ENCODE results near the gene RUNDC3A. TPM values are rescaled to one million over a fixed set of nuclear protein-coding genes. Genes with fewer than 3 reads are reported as not detected.

Gene RUNDC3A
- total RNA-seq, 1 donor from 2014 or later, result 0.58 TPM

DNA sequence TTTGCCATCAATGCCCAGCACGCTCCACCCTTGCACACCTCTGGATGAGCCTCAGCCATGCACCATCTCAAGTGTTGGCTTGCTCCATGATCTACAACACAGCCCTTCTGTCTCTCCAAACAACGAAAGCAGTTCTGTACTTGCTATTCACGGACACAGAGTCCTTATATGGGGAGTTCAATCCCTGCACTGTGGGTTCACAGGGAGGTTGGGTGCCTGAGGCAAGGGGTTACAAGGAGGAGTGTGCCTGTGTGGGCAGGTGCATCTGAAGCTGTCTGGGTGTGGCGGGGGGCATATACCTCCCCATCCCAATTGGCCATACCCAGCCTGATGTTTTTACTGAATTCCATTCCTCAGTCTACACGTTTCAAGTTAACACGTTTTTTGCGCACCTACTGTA, 5.6 kb downstream of the RUNDC3A start:
- Histone ChIP-seq H2AFZ (replicated peaks) (no peak overlapping the region), H3K4me1 (peaks cover 9% of the 10 kb centered on the region), H3F3A (ENCODE audit: low read depth) (peaks cover 17% of the 10 kb centered on the region), H3K4me2 (no peak overlapping the region), H4K20me1 (ENCODE audit: low read depth) (peaks cover 25% of the 10 kb centered on the region), H3K79me2 (ENCODE audit: low read depth) (no peaks in the 10 kb centered on the region), H3K9ac (no peak overlapping the region), H3K36me3 (no peaks in the 10 kb centered on the region), H3K4me3 (no peak overlapping the region), H3K9me3 (ENCODE audit: low read depth) (no peaks in the 10 kb centered on the region), H3K27me3 (peaks cover 77% of the 10 kb centered on the region), H3K27ac (no peak overlapping the region)
- no peak for DNase-seq (ENCODE audit: low spot score)
- TF ChIP-seq EZH2 (IDR thresholded peaks at IDR 0.05), result no peak
- TF ChIP-seq, protein P1, sequence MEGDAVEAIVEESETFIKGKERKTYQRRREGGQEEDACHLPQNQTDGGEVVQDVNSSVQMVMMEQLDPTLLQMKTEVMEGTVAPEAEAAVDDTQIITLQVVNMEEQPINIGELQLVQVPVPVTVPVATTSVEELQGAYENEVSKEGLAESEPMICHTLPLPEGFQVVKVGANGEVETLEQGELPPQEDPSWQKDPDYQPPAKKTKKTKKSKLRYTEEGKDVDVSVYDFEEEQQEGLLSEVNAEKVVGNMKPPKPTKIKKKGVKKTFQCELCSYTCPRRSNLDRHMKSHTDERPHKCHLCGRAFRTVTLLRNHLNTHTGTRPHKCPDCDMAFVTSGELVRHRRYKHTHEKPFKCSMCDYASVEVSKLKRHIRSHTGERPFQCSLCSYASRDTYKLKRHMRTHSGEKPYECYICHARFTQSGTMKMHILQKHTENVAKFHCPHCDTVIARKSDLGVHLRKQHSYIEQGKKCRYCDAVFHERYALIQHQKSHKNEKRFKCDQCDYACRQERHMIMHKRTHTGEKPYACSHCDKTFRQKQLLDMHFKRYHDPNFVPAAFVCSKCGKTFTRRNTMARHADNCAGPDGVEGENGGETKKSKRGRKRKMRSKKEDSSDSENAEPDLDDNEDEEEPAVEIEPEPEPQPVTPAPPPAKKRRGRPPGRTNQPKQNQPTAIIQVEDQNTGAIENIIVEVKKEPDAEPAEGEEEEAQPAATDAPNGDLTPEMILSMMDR (IDR thresholded peaks at IDR 0.05), result no peak
- no peak for TF ChIP-seq EZH2phosphoT487 (IDR thresholded peaks at IDR 0.05)
- peaks cover 15% of the 10 kb centered on the region for H3K4me1 Mint-ChIP-seq
- no peak overlapping the region for H3K27ac Mint-ChIP-seq
- H3K36me3 Mint-ChIP-seq, result no peaks in the 10 kb centered on the region
- H3K4me3 Mint-ChIP-seq, result peak overlapping the region; percentile 54
- no peaks in the 10 kb centered on the region for H3K9me3 Mint-ChIP-seq
- peaks cover 48% of the 10 kb centered on the region for H3K27me3 Mint-ChIP-seq (ENCODE audit: insufficient read depth, low read depth)

DNA sequence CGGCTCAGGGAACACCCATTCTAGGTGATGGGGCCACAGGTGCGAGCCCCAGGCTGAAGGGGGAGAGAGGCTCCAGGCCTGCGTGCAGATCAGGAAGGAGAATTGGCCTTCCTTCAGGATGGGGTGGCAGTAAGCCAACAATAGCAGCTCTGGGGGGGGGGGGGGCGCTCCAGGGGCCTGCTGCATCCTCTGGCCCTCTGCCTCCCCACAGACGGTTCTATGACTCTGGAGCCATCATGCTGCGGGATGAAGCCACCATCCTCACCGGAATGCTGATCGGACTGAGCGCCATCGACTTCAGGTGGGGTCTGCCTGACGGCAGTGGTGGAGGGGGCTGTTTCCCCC, 6.1 kb downstream of the RUNDC3A start:
- peak overlapping the region; percentile 54 for H3K4me3 Mint-ChIP-seq
- TF ChIP-seq EZH2phosphoT487 (IDR thresholded peaks at IDR 0.05), result no peak
- TF ChIP-seq, protein P1 (IDR thresholded peaks at IDR 0.05), result no peak
- no peak for TF ChIP-seq EZH2 (IDR thresholded peaks at IDR 0.05)
- H3K79me2 ChIP-seq (ENCODE audit: low read depth), result no peaks in the 10 kb centered on the region
- H3F3A ChIP-seq (ENCODE audit: low read depth), result peaks cover 17% of the 10 kb centered on the region
- H3K4me1 ChIP-seq, result peaks cover 8% of the 10 kb centered on the region
- peak overlapping the region; percentile 86 for H3K4me2 ChIP-seq
- H3K27ac ChIP-seq, result no peak overlapping the region
- H2AFZ ChIP-seq (replicated peaks), result no peak overlapping the region
- peaks cover 74% of the 10 kb centered on the region for H3K27me3 ChIP-seq
- DNase-seq (ENCODE audit: low spot score), result no peak
- no peak overlapping the region for H3K27ac Mint-ChIP-seq
- peaks cover 20% of the 10 kb centered on the region for H4K20me1 ChIP-seq (ENCODE audit: low read depth)
- no peaks in the 10 kb centered on the region for H3K36me3 ChIP-seq
- no peak overlapping the region for H3K9ac ChIP-seq
- peaks cover 15% of the 10 kb centered on the region for H3K4me1 Mint-ChIP-seq
- H3K27me3 Mint-ChIP-seq (ENCODE audit: insufficient read depth, low read depth), result peaks cover 46% of the 10 kb centered on the region
- peak overlapping the region; percentile 53 for H3K4me3 ChIP-seq
- peaks cover 3% of the 10 kb centered on the region for H3K36me3 Mint-ChIP-seq
- H3K9me3 ChIP-seq (ENCODE audit: low read depth), result no peaks in the 10 kb centered on the region
- no peaks in the 10 kb centered on the region for H3K9me3 Mint-ChIP-seq

DNA sequence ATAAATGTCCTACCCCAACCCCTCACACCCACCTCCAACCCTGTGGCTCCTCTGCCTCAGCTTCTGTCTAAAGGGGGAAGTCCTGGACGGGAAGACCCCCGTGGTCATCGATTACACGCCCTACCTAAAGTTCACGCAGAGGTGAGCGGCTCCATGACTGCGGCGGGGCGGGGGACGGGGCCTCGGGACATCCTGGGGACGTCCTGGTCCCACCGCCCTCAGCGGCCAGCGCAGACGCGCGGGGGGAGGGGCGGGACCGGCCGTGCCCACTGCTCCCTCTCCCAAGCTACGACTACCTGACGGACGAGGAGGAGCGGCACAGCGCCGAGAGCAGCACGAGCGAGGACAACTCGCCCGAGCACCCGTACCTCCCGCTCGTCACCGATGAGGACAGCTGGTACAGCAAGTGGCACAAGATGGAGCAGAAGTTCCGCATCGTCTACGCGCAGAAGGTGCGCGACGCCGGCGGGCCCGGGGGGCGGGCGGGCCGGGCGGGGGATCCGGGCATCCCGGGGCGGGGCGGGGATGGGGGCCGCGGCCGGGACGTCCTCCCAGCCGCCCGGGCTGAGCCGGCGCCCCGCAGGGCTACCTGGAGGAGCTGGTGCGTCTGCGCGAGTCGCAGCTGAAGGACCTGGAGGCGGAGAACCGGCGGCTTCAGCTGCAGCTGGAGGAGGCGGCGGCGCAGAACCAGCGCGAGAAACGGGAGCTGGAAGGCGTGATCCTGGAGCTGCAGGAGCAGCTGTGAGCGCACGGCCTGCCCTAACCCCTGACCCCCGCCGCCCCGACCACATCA, 6.7 kb downstream of the RUNDC3A start:
- H3K36me3 ChIP-seq, result no peaks in the 10 kb centered on the region
- H2AFZ ChIP-seq (replicated peaks), result peak overlapping the region; percentile 31
- H3K27ac ChIP-seq, result no peak overlapping the region
- peak overlapping the region; percentile 75 for H3K4me3 Mint-ChIP-seq
- no peaks in the 10 kb centered on the region for H3K79me2 ChIP-seq (ENCODE audit: low read depth)
- peaks cover 15% of the 10 kb centered on the region for H4K20me1 ChIP-seq (ENCODE audit: low read depth)
- H3K9ac ChIP-seq, result no peak overlapping the region
- TF ChIP-seq, protein P1 (IDR thresholded peaks at IDR 0.05), result no peak
- peak; percentile 28 for TF ChIP-seq EZH2 (IDR thresholded peaks at IDR 0.05)
- TF ChIP-seq EZH2phosphoT487 (IDR thresholded peaks at IDR 0.05), result peak; percentile 59
- H3K4me1 ChIP-seq, result peaks cover 8% of the 10 kb centered on the region
- H3F3A ChIP-seq (ENCODE audit: low read depth), result peaks cover 17% of the 10 kb centered on the region
- H3K4me2 ChIP-seq, result peak overlapping the region; percentile 86
- H3K4me1 Mint-ChIP-seq, result peaks cover 12% of the 10 kb centered on the region
- H3K36me3 Mint-ChIP-seq, result peaks cover 4% of the 10 kb centered on the region
- DNase-seq (ENCODE audit: low spot score), result peak; percentile 84
- H3K27me3 Mint-ChIP-seq (ENCODE audit: insufficient read depth, low read depth), result peaks cover 46% of the 10 kb centered on the region
- no peaks in the 10 kb centered on the region for H3K9me3 ChIP-seq (ENCODE audit: low read depth)
- H3K9me3 Mint-ChIP-seq, result no peaks in the 10 kb centered on the region
- H3K27ac Mint-ChIP-seq, result no peak overlapping the region
- H3K4me3 ChIP-seq, result peak overlapping the region; percentile 53
- H3K27me3 ChIP-seq, result peaks cover 68% of the 10 kb centered on the region
